Measurements from ENCODE around the gene FCHSD2.

DNA sequence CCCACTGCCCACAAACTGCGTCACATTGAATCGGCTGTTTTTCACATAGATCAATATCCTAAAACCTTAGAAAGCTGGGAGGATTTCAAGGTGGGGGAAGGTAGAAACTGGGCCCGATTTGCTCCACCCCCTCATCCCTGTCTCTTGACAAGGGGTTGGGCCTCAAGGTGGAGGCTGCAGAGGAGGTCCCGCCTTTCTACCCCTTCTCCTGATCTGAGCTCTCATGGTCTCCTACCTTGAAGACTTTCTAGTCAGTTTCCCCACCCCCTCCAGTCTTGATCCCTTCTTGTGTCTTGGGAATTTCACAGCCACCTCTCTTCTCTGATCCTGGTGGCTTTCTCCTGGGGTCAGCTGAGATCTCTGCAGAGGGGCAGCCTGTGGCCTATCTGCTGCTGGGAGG, 343.8 kb downstream of the FCHSD2 start:
- TF ChIP-seq POLR2AphosphoS5 (IDR thresholded peaks at IDR 0.05; ENCODE audit: control insufficient read depth, insufficient read depth, low read depth, low read length) = no peak
- TF ChIP-seq, protein P1, sequence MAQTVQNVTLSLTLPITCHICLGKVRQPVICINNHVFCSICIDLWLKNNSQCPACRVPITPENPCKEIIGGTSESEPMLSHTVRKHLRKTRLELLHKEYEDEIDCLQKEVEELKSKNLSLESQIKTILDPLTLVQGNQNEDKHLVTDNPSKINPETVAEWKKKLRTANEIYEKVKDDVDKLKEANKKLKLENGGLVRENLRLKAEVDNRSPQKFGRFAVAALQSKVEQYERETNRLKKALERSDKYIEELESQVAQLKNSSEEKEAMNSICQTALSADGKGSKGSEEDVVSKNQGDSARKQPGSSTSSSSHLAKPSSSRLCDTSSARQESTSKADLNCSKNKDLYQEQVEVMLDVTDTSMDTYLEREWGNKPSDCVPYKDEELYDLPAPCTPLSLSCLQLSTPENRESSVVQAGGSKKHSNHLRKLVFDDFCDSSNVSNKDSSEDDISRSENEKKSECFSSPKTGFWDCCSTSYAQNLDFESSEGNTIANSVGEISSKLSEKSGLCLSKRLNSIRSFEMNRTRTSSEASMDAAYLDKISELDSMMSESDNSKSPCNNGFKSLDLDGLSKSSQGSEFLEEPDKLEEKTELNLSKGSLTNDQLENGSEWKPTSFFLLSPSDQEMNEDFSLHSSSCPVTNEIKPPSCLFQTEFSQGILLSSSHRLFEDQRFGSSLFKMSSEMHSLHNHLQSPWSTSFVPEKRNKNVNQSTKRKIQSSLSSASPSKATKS (CRISPR knock-in tag; IDR thresholded peaks at IDR 0.05) = no peak

All from K562 (cell line).